ENCODE results near the gene FANCI. TPM values are rescaled to one million over a fixed set of nuclear protein-coding genes. Genes with fewer than 3 reads are reported as not detected.

The FANCI gene
- total and polyA plus RNA-seq, 2 of the 13 experiments (the other 11 are each of a cell fraction or from before 2014, with no cell fraction given): 15.7 to 68.8 TPM

GRCh38 chr15:89197503-89197971, 46.2 kb upstream of the FANCI start (continued):
- TF ChIP-seq ZBED4 (CRISPR knock-in tag; IDR thresholded peaks at IDR 0.05; ENCODE audit: borderline replicate concordance) (no peak), HNF1A (IDR thresholded peaks at IDR 0.05; ENCODE audit: low read depth) (no peak), HNF1A (CRISPR knock-in tag; IDR thresholded peaks at IDR 0.05; ENCODE audit: borderline replicate concordance) (no peak; the same call in 1 of the 2 replicates), RXRA (CRISPR knock-in tag; IDR thresholded peaks at IDR 0.05) (0 out of 2 replicates have a peak, but pooled peaks have one; percentile 19), CENPX (CRISPR knock-in tag; IDR thresholded peaks at IDR 0.05) (no peak), ZNF75D (CRISPR knock-in tag; IDR thresholded peaks at IDR 0.05; ENCODE audit: borderline replicate concordance) (no peak), CEBPG (CRISPR knock-in tag; IDR thresholded peaks at IDR 0.05) (0 out of 2 replicates have a peak, but pooled peaks have one; percentile 45), EHMT2 (IDR thresholded peaks at IDR 0.05; ENCODE audit: borderline replicate concordance, low read depth, low read length) (no peak), SCMH1 (CRISPR knock-in tag; IDR thresholded peaks at IDR 0.05; ENCODE audit: borderline replicate concordance) (no peak), SRSF1 (optimal IDR thresholded peaks at IDR 0.05; ENCODE audit: low read depth, low read length) (peak; percentile 78), HMG20B (CRISPR knock-in tag; conservative IDR thresholded peaks at IDR 0.05) (no peak), SAP130 (CRISPR knock-in tag; IDR thresholded peaks at IDR 0.05; ENCODE audit: low read depth) (peak; percentile 53; the same call in 1 of the 2 replicates)
- TF ChIP-seq, protein P1, sequence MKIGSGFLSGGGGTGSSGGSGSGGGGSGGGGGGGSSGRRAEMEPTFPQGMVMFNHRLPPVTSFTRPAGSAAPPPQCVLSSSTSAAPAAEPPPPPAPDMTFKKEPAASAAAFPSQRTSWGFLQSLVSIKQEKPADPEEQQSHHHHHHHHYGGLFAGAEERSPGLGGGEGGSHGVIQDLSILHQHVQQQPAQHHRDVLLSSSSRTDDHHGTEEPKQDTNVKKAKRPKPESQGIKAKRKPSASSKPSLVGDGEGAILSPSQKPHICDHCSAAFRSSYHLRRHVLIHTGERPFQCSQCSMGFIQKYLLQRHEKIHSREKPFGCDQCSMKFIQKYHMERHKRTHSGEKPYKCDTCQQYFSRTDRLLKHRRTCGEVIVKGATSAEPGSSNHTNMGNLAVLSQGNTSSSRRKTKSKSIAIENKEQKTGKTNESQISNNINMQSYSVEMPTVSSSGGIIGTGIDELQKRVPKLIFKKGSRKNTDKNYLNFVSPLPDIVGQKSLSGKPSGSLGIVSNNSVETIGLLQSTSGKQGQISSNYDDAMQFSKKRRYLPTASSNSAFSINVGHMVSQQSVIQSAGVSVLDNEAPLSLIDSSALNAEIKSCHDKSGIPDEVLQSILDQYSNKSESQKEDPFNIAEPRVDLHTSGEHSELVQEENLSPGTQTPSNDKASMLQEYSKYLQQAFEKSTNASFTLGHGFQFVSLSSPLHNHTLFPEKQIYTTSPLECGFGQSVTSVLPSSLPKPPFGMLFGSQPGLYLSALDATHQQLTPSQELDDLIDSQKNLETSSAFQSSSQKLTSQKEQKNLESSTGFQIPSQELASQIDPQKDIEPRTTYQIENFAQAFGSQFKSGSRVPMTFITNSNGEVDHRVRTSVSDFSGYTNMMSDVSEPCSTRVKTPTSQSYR (CRISPR knock-in tag; IDR thresholded peaks at IDR 0.05; ENCODE audit: borderline replicate concordance): peak; percentile 86

Measured in HepG2 (cell line).